GM21528 (cell line): ENCODE results near the gene PLXND1.
"Not testable (repeated sequence)": the region's sequence is repeated elsewhere in the genome, so short reads cannot be mapped to it uniquely, and the experiment has no call there.

Source experiments
- ATAC-seq: cut with Tn5 transposase; IDR thresholded peaks from one replicate; pipeline ENCODE4 v1.9.1; 2021; ENCODE audit warnings: mild to moderate bottlenecking, moderate library complexity; ENCODE audit not compliant: unreplicated experiment, low FRiP score

Gene PLXND1

GRCh38 chr3:129515108-129515820 lies 91.2 kb downstream of the PLXND1 start:
- ATAC-seq: not testable (repeated sequence)

GRCh38 chr3:129514563-129514962 lies 91.9 kb downstream of the PLXND1 start:
- ATAC-seq: no peak

- ATAC-seq: no peak
These were observed 92.4 kb downstream of the PLXND1 start for GRCh38 chr3:129514110-129514509.

- no peak for ATAC-seq
These were observed 92.8 kb downstream of the PLXND1 start for GRCh38 chr3:129513705-129514104.

- no peak for ATAC-seq
These were observed 93.9 kb downstream of the PLXND1 start for GRCh38 chr3:129512595-129512994.

GRCh38 chr3:129507181-129507831 lies 99.2 kb downstream of the PLXND1 start:
- no peak for ATAC-seq

GRCh38 chr3:129506231-129506742 lies 100.2 kb downstream of the PLXND1 start:
- no peak for ATAC-seq

- no peak for ATAC-seq
These were observed 101.1 kb downstream of the PLXND1 start for GRCh38 chr3:129505341-129505740.
